Panc1 (cell line): ENCODE measurements around the gene AMMECR1L. TPM values are rescaled to one million over a fixed set of nuclear protein-coding genes. Genes with fewer than 3 reads are reported as not detected.

Experiments used
- ATAC-seq: fragments of 200-7000 bp; cut with Tn5 transposase; 2 replicates; pipeline ENCODE4 v1.9.1; 2020; ENCODE audit warnings: mild to moderate bottlenecking, moderate library complexity
- BruUV-seq: library from RNA; stranded (reverse); fragments of 400-500 nt; replicated peaks from 2 replicates; lab custom pipeline; 2021; lab: Mats Ljungman, UMichigan
- CTCF ChIA-PET: fragments of 300-600 bp; sonication (Branson Sonifier 250); formaldehyde crosslinking; loops from one replicate; lab custom pipeline; 2022; ENCODE audit warnings: antibody characterized with exemption; lab: Charles Lee
- POLR2A ChIA-PET: fragments of 300-600 bp; sonication (Branson Sonifier 250); formaldehyde crosslinking; loops from one replicate; lab custom pipeline; 2022; ENCODE audit warnings: antibody characterized with exemption; lab: Charles Lee
- DNase-seq: peaks from one replicate; pipeline ENCODE4 v3.0.0-alpha.2; 2010; ENCODE audit warnings: low read depth, low spot score
- H3K27ac ChIP-seq: 2 replicates; pipeline ENCODE4 v1.5.1; 2011; ENCODE audit warnings: mild to moderate bottlenecking, low read length, inconsistent platforms
- H3K27me3 ChIP-seq: fragments of 200-500 bp; sonication (Bioruptor generic); 2 replicates; pipeline ENCODE4 v1.6.0; 2014; ENCODE audit warnings: low read length, inconsistent platforms; ENCODE audit not compliant: control insufficient read depth, insufficient read depth
- H3K36me3 ChIP-seq: fragments of 200-500 bp; sonication (Bioruptor generic); 2 replicates; pipeline ENCODE4 v1.5.1; 2014; ENCODE audit warnings: inconsistent platforms, mild to moderate bottlenecking, low read length, moderate library complexity; ENCODE audit not compliant: control insufficient read depth, insufficient read depth
- H3K4me1 ChIP-seq: 2 replicates; pipeline ENCODE4 v1.5.1; 2011; ENCODE audit warnings: inconsistent platforms, mild to moderate bottlenecking, low read length, moderate library complexity; ENCODE audit not compliant: control insufficient read depth, insufficient read depth
- H3K4me3 ChIP-seq, 2 experiments: 2 replicates each; pipeline ENCODE4 v1.5.1; 2011 to 2012; ENCODE audit warnings: low read depth in 2 of 2, low read length in 2 of 2, mild to moderate bottlenecking in 2 of 2, inconsistent platforms in 1 of 2, moderate library complexity in 1 of 2
- H3K9me3 ChIP-seq: fragments of 200-500 bp; sonication (Bioruptor generic); 2 replicates; pipeline ENCODE4 v1.5.1; 2014; ENCODE audit warnings: low read depth, mild to moderate bottlenecking, inconsistent platforms, low read length, moderate library complexity; ENCODE audit not compliant: control insufficient read depth, insufficient read depth
- CTCF ChIP-seq: fragments of 450-650 bp; IDR thresholded peaks from 2 replicates; pipeline ENCODE4 v1.5.1; 2017; ENCODE audit warnings: mild to moderate bottlenecking
- POLR2AphosphoS5 ChIP-seq: IDR thresholded peaks from 2 replicates; pipeline ENCODE4 v1.6.1; 2012; ENCODE audit warnings: mild to moderate bottlenecking, low read depth, low read length, moderate library complexity
- REST ChIP-seq, 2 experiments: IDR thresholded peaks; 2 replicates each; pipeline ENCODE4 v1.6.1; 2011 to 2012; ENCODE audit warnings: low read depth in 2 of 2, control low read depth in 1 of 2, low read length in 1 of 2, mild to moderate bottlenecking in 1 of 2, moderate library complexity in 1 of 2; ENCODE audit not compliant: insufficient read depth in 1 of 2
- SIN3A ChIP-seq: IDR thresholded peaks from 2 replicates; pipeline ENCODE4 v1.6.1; 2012; ENCODE audit warnings: low read depth, mild to moderate bottlenecking, low read length, moderate library complexity, borderline replicate concordance; ENCODE audit not compliant: insufficient read depth
- TCF7L2 ChIP-seq: IDR thresholded peaks from 2 replicates; pipeline ENCODE4 v1.6.1; 2011; ENCODE audit warnings: mild to moderate bottlenecking, low read depth, low read length, inconsistent platforms
- in situ Hi-C: cut with HindIII; loops from 2 replicates; pipeline ENCODE4 v1.10.0; 2016; ENCODE audit warnings: low sequenced_read_pairs, low pct_unique_long_range_greater_than_20kb
- intact Hi-C: fragments of 100-400 bp; cut with micrococcal nuclease; formaldehyde crosslinking; loops from one replicate; pipeline ENCODE4 v1.10.0; 2022; ENCODE audit not compliant: unreplicated experiment
- total RNA-seq: library from RNA; stranded (reverse); gene quantifications from one replicate; pipeline ENCODE4 v1.2.1, GENCODE V29; 2021; ENCODE audit not compliant: unreplicated experiment

The AMMECR1L gene
- total RNA-seq, 1 experiment from 2014 or later: 26.5 TPM

GRCh38 chr2:127877136-127877535, 8.6 kb downstream of the AMMECR1L start:
- ATAC-seq (no peak), DNase-seq (no peak)
- Histone ChIP-seq H3K9me3 (no peaks in the 10 kb centered on the region), H3K36me3 (peaks cover 20% of the 10 kb centered on the region), H3K4me3 (no peak overlapping the region), H3K27ac (no peak overlapping the region), H3K27me3 (no peaks in the 10 kb centered on the region), H3K4me1 (no peaks in the 10 kb centered on the region)
- BruUV-seq: no TSS peak
- TF ChIP-seq SIN3A (no peak), REST (IDR thresholded peaks at IDR 0.05; ENCODE audit: insufficient read depth in 1 of 2, low read depth in 2 of 2, low read length in 1 of 2) (no peak), POLR2AphosphoS5 (no peak), CTCF (no peak), TCF7L2 (no peak)
- in situ Hi-C loops: no loop called here
- CTCF ChIA-PET: no interaction called here
- intact Hi-C loops: no loop called here
- POLR2A ChIA-PET: interaction anchor here (0.6 kb wide), 1 partner anchor 94 kb away, joined by 9 read pairs; no protein-coding TSS in a partner anchor

GRCh38 chr2:127874378-127875269, 11.1 kb downstream of the AMMECR1L start:
- BruUV-seq: no TSS peak
- ATAC-seq (no peak), DNase-seq (no peak)
- in situ Hi-C loops (no loop called here), intact Hi-C loops (no loop called here)
- POLR2A ChIA-PET: no interaction called here
- TF ChIP-seq TCF7L2 (no peak), REST (IDR thresholded peaks at IDR 0.05; ENCODE audit: insufficient read depth in 1 of 2, low read depth in 2 of 2, low read length in 1 of 2) (no peak), SIN3A (no peak), CTCF (no peak), POLR2AphosphoS5 (no peak)
- Histone ChIP-seq H3K4me3 (no peak overlapping the region), H3K27me3 (no peaks in the 10 kb centered on the region), H3K4me1 (no peaks in the 10 kb centered on the region), H3K36me3 (peaks cover 7% of the 10 kb centered on the region), H3K9me3 (no peaks in the 10 kb centered on the region), H3K27ac (no peak overlapping the region)
- CTCF ChIA-PET: interaction anchor here (0.6 kb wide), 1 partner anchor 76 kb away, joined by 12 read pairs; no protein-coding TSS in a partner anchor
